GM08714 (cell line): ENCODE measurements around the gene SIM2.

Experiments used
- H3K4me3 ChIP-seq: fragments of 200-500 bp; sonication (Bioruptor generic); 2 replicates; pipeline ENCODE4 v1.5.1; 2014; ENCODE audit warnings: mild to moderate bottlenecking, low read length, inconsistent platforms
- ZNF274 ChIP-seq: IDR thresholded peaks from 2 replicates; pipeline ENCODE4 v1.6.1; 2012; ENCODE audit warnings: mild to moderate bottlenecking, low read depth, low read length

SIM2 gene

DNA sequence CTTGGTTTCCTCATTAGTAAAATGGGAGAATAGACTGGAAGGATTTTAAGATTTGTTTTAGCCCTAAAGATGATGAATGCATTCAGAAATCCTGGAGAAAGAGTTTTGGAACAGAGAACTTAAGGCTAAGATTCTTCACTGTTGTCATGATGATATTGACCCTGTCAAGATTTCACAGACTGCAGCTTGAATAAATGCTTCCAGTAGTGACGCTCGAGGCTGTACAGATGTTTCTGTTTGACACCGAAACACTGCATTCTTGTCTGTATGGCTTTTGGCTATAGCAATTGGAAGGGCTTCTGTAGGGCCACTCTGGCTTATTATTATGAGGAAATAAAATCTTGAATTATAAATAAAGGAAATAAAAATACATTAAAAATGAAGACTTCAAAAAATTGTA lies 25.7 kb downstream of the SIM2 start:
- no peak for TF ChIP-seq ZNF274
- H3K4me3 ChIP-seq, result no peak overlapping the region

DNA sequence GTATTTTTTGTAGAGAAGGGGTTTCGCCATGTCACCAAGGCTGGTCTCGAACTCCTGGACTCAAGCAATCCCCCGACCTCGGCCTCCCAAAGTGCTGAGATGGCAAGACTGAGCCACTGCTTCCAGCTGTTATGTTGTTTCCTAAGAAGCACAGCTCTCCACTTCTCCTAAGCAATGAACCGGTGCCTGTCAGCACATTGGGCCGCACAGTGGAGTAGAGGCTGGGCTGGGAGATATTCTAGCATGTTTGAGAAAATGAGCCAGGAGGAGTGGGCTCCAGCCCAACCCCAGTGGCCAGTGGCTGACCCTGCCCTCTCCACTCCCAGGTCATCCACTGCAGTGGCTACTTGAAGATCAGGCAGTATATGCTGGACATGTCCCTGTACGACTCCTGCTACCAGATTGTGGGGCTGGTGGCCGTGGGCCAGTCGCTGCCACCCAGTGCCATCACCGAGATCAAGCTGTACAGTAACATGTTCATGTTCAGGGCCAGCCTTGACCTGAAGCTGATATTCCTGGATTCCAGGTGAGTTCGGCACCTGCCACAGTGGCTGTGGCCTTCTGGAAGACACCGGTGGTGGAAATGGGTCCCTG lies 27.0 kb downstream of the SIM2 start:
- TF ChIP-seq ZNF274, result no peak
- H3K4me3 ChIP-seq, result no peak overlapping the region

DNA sequence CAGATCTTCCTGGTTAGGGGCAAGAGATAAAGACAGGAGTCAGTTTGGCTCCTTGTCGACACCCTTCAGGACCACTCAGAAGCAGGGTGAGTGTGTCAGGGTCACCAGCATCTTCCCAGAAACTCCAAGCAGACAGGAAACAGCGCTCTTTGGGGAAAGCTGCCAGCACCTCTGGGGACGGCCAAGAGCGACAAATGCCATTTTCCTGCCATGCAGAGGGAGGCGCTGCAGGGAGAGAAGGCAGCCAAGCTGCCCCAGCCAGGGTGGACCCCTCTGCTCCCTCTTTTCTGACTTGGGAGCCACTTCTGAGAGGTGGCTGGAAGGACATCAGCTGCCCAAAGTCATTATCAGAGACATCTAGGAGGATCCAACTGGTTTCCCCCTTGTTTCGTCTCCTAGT lies 29.0 kb downstream of the SIM2 start:
- TF ChIP-seq ZNF274, result no peak
- H3K4me3 ChIP-seq, result no peak overlapping the region

DNA sequence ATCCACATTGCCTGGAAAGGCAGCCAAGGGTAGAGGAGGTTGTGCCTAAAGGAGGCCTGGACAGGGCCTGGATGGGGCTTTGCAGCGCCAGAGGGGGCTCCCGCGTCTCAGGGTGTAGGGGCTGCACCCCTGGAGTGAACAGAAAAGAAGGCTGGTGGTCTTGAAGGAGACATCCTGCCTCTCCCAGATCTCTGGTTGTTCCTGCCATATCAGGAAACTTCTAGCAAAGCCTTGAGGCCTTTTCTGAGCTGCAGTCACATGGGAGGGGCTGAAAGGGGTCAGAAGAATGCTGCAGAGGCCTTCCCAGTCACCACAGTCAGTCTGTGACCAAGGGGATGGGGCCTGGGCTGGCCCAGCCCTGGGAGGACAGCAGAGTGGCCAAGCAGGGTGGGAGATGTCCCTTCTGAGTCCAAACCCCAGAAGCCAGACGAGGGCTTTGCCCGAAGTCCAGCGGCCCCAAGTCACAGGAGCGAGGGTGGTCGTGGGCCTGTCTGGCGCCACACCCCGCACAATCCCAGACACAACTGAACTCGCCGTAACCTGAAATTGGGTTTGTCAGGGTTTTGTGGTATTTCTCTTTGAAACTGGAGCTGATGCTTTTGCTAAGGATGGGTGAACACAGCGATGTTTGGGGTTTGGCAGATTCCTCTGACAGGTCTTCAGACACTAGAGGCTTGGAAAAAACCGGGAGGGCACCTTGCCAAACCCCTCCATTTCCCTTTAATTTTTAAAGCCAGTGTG lies 29.6 kb downstream of the SIM2 start:
- no peak for TF ChIP-seq ZNF274
- H3K4me3 ChIP-seq, result no peak overlapping the region

DNA sequence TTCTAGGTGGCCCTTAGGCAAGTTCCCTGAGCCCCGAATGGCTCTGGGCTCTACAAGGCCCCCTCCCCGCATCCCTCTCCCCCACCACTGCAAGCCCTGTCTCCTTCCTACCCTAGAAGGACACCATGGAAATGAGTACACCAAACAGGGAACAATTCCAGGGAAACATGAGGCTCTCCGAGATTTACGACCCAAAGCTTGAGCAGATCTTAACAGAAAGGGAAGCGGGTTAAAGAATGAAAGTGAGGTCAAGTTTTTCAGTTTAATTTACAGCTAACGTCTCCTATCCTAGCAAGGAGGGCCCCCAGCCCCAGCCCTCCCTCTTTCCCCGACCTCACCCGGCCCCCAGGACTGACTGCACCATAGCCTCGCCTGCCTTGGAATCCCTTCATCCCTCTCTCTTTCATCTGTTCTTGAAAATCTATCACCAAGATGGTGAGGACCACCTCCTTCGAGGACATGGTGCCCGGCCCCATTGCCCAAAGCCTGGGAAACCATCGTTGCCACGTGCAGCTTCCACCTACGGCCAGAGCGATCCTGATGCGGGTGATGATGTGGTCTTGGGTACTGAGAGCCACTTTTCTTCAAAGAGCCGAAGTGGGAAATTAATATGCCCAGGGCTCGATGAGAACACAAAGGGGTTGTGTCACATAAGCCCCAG lies 30.5 kb downstream of the SIM2 start:
- no peak for TF ChIP-seq ZNF274
- H3K4me3 ChIP-seq, result no peak overlapping the region

DNA sequence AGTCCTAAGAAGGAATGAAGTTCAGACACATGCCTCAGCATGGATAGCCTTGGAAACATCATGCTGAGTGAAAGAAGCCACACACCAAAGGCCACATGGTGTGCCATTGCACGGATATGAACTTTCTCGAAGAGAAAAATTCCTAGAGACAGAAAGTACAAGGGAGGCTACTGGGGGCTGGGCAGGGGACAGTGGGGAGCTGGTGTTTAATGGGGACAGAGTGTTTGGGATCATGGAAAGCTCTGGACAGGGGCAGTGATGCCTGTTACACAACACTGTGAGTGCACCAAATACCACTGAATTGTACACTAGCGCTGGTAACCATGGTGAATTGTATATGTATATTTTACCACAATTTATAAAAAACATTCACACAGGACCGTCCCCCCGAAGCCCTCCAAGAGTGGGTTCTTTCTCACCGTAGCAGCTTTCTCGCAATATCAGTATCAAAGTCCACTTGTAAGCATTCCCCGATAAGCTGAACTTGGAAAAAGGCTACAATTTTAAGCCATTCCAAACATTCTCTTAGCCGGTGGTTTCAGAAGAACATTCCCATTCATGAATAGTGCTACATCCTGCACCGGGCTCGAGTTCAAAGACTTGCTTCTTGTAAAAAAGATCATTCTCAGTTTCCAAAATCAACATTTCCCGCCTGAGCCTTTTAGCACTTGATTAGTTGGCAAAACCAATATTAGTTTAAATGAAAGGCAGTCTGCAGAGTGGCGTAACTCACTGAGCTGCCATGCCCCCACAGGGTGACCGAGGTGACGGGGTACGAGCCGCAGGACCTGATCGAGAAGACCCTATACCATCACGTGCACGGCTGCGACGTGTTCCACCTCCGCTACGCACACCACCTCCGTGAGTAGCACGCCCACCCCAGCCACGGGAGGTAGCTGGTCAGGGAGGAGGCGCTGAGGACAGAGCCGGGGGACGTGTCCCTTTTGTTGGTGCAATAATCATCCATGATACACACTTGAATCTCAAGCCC lies 31.7 kb downstream of the SIM2 start:
- H3K4me3 ChIP-seq, result no peak overlapping the region
- no peak for TF ChIP-seq ZNF274

DNA sequence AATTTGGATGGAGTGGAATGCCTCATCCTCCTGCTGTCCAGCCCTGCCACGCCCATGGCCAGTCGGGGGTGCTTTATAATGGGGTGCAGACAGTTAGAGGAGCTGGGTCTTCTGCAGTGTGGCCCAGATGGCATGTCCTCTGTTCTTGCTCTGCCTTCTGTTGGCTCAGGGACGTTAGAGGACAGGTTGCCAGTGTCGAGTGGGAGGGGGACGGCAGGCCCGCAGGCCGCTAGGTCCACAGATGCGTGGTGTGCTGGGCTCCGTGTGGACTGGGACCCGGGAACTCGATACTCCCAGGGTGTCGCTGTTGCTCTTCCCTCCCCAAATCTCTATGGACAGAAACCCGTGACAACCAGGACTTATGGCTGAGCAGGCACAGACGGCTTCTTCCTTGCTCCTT lies 33.3 kb downstream of the SIM2 start:
- no peak overlapping the region for H3K4me3 ChIP-seq
- no peak for TF ChIP-seq ZNF274

DNA sequence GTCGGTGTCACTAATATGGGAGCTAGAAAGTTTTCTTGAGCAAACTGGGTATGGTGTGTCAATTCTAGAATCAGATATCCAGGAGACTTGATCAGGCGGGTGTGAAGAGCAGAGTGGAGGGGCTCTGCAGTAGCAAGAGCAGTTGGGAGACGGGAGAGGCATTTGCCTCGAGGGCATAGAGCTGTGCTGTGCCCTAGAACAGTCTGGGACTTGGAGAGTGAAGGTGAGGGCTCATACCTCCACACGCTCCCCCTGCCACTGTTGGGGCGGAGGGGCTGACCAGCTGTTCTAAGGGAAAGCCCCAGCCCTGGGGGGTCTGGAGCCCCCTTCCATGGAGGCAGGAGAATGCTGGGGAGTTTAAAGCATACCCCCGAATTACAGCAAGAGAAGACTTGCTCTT lies 33.8 kb downstream of the SIM2 start:
- TF ChIP-seq ZNF274, result no peak
- H3K4me3 ChIP-seq, result no peak overlapping the region

DNA sequence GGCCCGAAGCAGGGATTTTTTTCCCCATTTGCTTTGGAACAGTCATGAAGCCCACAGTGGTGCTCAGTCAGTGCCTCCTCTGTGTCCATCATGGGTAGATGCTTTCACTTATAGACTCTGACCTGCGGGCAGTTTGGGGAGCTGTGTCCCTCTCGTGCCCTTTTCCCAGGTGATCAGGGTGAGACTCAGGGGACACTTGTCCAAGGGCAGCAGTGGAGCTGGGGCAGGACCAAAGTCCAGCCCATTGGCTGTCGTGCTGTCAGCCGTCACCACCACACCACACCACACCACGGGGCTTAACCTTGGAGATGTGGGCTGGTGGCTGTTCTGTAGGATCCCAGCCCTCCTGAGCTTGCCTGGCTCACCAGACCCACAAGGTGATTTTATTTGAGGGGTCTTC lies 34.9 kb downstream of the SIM2 start:
- no peak overlapping the region for H3K4me3 ChIP-seq
- TF ChIP-seq ZNF274, result no peak

DNA sequence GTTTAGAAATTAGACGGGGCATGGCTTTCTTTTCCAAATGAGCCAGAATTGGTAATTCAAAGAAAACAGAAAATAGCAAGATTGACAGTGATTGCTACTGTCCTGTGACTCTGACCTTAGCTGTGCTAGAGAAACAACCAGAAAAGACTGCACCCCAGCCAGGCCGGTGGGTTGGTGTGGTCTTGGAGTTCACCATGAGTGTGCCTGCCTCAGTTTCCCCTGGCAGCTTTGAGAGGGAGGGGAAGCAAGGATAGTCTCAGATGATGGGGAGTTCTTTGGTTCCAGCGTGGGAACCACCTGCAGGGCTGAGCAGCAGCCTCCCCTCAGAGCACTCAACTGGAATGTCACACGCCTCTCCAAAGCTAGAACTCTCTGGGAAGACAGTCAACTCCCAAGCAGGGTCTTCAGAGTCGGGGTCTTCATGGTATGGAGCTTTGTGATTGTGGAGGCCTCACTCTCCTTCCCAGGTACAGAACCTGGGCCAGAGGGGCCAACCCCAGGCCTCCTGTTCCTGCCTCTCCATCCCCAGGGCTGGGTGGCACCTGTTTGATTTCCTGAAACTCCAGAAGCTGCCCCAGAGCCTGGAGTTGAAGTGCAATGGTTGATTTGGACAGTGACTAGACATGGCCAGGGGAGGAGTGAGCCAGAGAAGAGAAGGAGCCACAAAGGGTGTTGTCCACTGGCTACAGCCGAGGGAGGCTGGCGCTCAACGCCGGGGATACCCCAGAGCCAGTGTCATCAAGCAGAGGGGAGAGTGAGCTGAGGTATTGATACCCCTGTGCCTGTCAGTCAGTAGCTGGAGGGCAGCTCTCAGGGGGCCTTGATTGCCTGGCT lies 35.7 kb downstream of the SIM2 start:
- H3K4me3 ChIP-seq, result no peak overlapping the region
- no peak for TF ChIP-seq ZNF274

DNA sequence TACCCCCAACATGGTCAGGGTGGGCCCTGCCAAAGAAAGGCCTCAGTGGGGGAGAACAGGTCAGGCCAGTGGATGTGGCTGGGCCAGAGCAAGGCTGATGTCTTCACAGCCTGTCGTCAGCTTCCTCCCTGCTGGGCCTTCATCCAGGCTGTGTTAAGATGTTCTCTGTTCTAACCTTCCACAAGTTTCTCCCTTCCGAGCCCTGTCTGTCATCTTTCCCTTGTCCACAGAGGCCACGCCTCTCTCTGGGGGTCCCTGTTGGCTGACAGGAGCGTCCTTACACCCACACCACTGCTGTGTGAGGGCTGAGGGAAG lies 36.2 kb downstream of the SIM2 start:
- TF ChIP-seq ZNF274, result no peak
- H3K4me3 ChIP-seq, result no peak overlapping the region

DNA sequence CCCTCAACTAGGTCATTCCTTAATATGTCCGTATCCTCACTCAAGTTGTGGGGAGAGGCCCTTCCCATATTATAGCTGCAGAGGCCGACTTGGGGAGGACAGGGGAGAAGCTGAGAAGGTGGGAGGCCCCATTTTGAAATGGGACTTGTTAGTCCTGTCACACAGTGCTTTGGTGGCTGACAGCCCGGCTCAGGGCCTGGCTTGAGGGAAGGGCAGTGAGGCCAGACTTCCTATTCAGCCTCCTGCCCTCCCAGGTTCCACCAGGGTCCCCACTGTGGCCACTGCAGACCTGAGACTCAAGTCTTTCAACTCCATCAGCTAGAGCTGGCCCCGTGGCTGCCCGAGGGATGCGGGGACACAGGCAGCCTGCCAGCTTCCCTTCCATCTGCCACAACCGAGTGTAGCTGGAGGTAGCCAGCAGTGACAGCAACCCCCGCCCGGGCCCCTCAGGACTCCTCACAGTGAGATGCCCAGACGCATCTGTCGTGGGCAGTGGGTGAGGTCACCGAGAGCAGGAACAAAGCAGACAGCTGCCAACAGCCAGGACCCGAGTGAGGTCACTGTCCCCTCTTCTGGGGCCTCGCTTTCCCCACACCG lies 36.9 kb downstream of the SIM2 start:
- H3K4me3 ChIP-seq, result no peak overlapping the region
- no peak for TF ChIP-seq ZNF274

DNA sequence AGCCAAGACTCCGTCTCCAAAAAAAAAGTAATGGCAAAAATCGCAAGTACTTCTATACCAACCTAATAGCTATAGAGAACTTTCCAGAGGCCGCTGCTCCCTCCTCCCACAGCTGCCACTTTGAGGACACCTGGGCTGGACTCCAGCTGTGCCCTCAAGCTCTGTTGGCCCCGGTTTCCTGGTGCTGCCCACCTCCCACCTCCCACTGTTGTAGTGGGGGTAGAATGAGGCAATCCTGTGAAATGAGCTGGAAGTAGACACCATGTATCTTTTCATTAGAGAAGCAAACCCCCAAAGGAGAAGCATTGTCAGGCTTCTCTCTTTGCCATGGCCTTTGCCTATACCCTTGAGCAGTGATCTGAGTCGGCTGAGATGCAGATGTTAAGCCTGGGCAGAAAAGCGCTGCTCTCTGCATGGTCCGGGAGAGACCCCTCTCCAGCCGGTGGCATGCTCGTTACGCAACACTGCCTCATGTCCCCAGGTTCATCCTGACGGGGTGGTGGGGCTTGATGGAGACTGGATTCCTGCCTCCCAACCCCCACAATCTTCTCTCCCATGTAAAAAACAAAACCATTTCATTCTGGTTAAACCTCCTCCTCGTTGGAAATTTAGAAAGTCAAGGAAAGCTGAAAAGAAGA lies 39.7 kb downstream of the SIM2 start:
- no peak overlapping the region for H3K4me3 ChIP-seq
- TF ChIP-seq ZNF274, result no peak
